ENCODE measurements around the gene AUTS2.
A peak's percentile ranks its signal among the peaks of the same experiment; 100 is the strongest.

AUTS2 gene

GRCh38 chr7:70047384-70047783 lies 449.1 kb downstream of the AUTS2 start:
- no peak for DNase-seq

- DNase-seq, result no peak
Measured at GRCh38 chr7:70047891-70048448, 449.7 kb downstream of the AUTS2 start.

- no peak for DNase-seq
Measured at GRCh38 chr7:70051726-70052125, 453.5 kb downstream of the AUTS2 start.

- DNase-seq, result no peak
Measured at GRCh38 chr7:70052691-70053090, 454.4 kb downstream of the AUTS2 start.

GRCh38 chr7:70053421-70053820 lies 455.1 kb downstream of the AUTS2 start:
- no peak for DNase-seq

GRCh38 chr7:70053989-70054388 lies 455.7 kb downstream of the AUTS2 start:
- DNase-seq, result no peak

- no peak for DNase-seq
Measured at GRCh38 chr7:70056363-70056762, 458.1 kb downstream of the AUTS2 start.

GRCh38 chr7:70060298-70061068 lies 462.2 kb downstream of the AUTS2 start:
- no peak for DNase-seq

- DNase-seq, result no peak
Measured at GRCh38 chr7:70063371-70063770, 465.1 kb downstream of the AUTS2 start.

GRCh38 chr7:70063927-70064326 lies 465.7 kb downstream of the AUTS2 start:
- no peak for DNase-seq

- no peak for DNase-seq
Measured at GRCh38 chr7:70066844-70067243, 468.6 kb downstream of the AUTS2 start.

GRCh38 chr7:70068531-70068930 lies 470.3 kb downstream of the AUTS2 start:
- DNase-seq, result no peak

GRCh38 chr7:70069977-70070376 lies 471.7 kb downstream of the AUTS2 start:
- DNase-seq, result no peak

GRCh38 chr7:70071766-70072165 lies 473.5 kb downstream of the AUTS2 start:
- DNase-seq, result no peak

GRCh38 chr7:70072220-70072619 lies 473.9 kb downstream of the AUTS2 start:
- DNase-seq, result peak; percentile 39

GRCh38 chr7:70076325-70076724 lies 478.1 kb downstream of the AUTS2 start:
- no peak for DNase-seq

GRCh38 chr7:70082099-70082611 lies 483.9 kb downstream of the AUTS2 start:
- no peak for DNase-seq

GRCh38 chr7:70091362-70091761 lies 493.1 kb downstream of the AUTS2 start:
- no peak for DNase-seq

- DNase-seq, result no peak
Measured at GRCh38 chr7:70092314-70093204, 494.3 kb downstream of the AUTS2 start.

GRCh38 chr7:70093205-70093904 lies 495.1 kb downstream of the AUTS2 start:
- no peak for DNase-seq

GRCh38 chr7:70094831-70095230 lies 496.6 kb downstream of the AUTS2 start:
- no peak for DNase-seq

- DNase-seq, result no peak
Measured at GRCh38 chr7:70097645-70098044, 499.4 kb downstream of the AUTS2 start.

- DNase-seq, result no peak
Measured at GRCh38 chr7:70098133-70098561, 499.9 kb downstream of the AUTS2 start.

Data from NCI-H510A (cell line).